ENCODE data around the gene GOT2.

- TF ChIP-seq EZH2 (IDR thresholded peaks at IDR 0.05) (no peak), FOXP2 (optimal IDR thresholded peaks at IDR 0.05; ENCODE audit: control extremely low read depth, extremely low read length, insufficient read depth) (no peak)
Measured at GRCh38 chr16:58684354-58685083, 49.6 kb downstream of the GOT2 start, which contains the start of gene SLC38A7.
